Esophagus (tissue), 2 donors: ENCODE measurements around the gene CEMIP. TPM values are rescaled to one million over a fixed set of nuclear protein-coding genes. Genes with fewer than 3 reads are reported as not detected.
A peak's percentile ranks its signal among the peaks of the same experiment; 100 is the strongest.

Source experiments
- H3K27ac ChIP-seq, 2 donors: one replicate each; pipeline ENCODE4 v1.5.1; 2013; ENCODE audit warnings: low read depth in 2 of 2, mild to moderate bottlenecking in 2 of 2, inconsistent platforms in 1 of 2, low read length in 1 of 2, moderate library complexity in 1 of 2
- H3K27me3 ChIP-seq, 2 donors: one replicate each; pipeline ENCODE4 v1.6.1; 2013; ENCODE audit warnings: low read length in 2 of 2, control low read depth in 1 of 2, mild to moderate bottlenecking in 1 of 2; ENCODE audit not compliant: insufficient read depth in 2 of 2, control insufficient read depth in 1 of 2
- H3K36me3 ChIP-seq, 2 donors: one replicate each; pipeline ENCODE4 v1.6.1; 2013; ENCODE audit warnings: low read length in 1 of 2; ENCODE audit not compliant: control insufficient read depth in 2 of 2, insufficient read depth in 2 of 2
- H3K4me1 ChIP-seq, 2 donors: one replicate each; pipeline ENCODE4 v1.6.1; 2013; ENCODE audit warnings: low read length in 1 of 2; ENCODE audit not compliant: control insufficient read depth in 2 of 2, insufficient read depth in 2 of 2
- H3K4me3 ChIP-seq, 2 donors: one replicate each; pipeline ENCODE4 v1.5.1; 2013; ENCODE audit warnings: low read length in 2 of 2, mild to moderate bottlenecking in 2 of 2, low read depth in 1 of 2, moderate library complexity in 1 of 2
- H3K9me3 ChIP-seq, 2 donors: one replicate each; pipeline ENCODE4 v1.6.1; 2013; ENCODE audit warnings: mild to moderate bottlenecking in 2 of 2, low read depth in 1 of 2, low read length in 1 of 2, moderate library complexity in 1 of 2; ENCODE audit not compliant: control insufficient read depth in 2 of 2, insufficient read depth in 1 of 2
- WGBS, 2 donors: extraction: QIAGEN DNeasy Blood & Tissue Kit; methylation state at CpG; one replicate each; pipeline ENCODE4 v1.1.7; 2013; 5-methylcytosine and 5-hydroxymethylcytosine counted together
- polyA plus RNA-seq, 2 donors: library from polyadenylated mRNA; stranded (reverse); fragments of 200-250 nt; gene quantifications; one replicate each; pipeline ENCODE4 v1.2.3, GENCODE V29; 2013
- donor health status: healthy with polysubstance abuse.
- donor health status: Bipolar disorder and iron deficiency.

CEMIP gene
- polyA plus RNA-seq, 2 donors = 2.0 to 2.2 TPM

- Histone ChIP-seq H3K27me3 (no peaks in the 10 kb centered on the region), H3K4me1 (peaks cover 7 to 10% of the 10 kb centered on the region in 2 donors), H3K36me3 (peaks cover 0 to 10% of the 10 kb centered on the region in 2 donors), H3K27ac (peak overlapping the region; percentile 98 to 100), H3K4me3 (peak overlapping the region; percentile 78 to 96), H3K9me3 (peaks cover 0 to 7% of the 10 kb centered on the region in 2 donors)
- 3 to 5% methylated on average over 21 of the region's 21 CpGs for WGBS, 2 donors
Observed at GRCh38 chr15:81000144-81000623, 221.0 kb downstream of the CEMIP start.

DNA sequence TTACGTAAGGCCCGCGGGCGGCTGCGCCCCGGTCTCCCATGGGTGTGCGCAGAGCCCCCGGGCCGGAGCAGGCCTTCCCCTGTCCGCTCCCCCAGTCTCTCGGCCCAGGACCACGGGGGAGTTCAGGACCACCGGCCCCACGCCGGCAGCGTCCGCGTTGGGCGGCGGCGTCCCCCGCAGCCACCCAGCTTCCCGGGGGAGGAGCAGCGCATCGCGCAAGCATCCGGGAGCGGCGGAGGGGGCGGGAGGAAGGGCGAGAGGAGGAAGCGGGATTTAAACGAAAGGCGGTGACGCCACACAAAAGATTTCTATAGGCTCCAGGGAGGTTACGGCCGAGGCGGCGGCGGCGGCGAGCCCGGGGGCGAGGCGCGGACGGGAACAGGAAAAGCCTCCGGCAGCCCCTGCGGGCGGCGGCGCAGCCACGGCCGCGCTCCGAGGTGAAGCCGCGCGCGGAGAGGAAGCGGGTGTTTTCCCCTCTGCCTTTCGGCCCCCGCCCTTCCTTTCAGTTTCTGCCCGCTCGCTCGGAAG is 221.5 kb downstream of the CEMIP start, which contains the start of gene TLNRD1:
TLNRD1 (plus strand) TSS at position 300 of the 528 bp plus-strand sequence. CDS start 1,349 bp downstream, outside the sequence.
- H3K9me3 ChIP-seq = peaks cover 0 to 7% of the 10 kb centered on the region in 2 donors
- H3K4me3 ChIP-seq = peak within 1 kb of the TSS; percentile 78 to 96
- 0 to 1% methylated on average over 66 of the region's 66 CpGs for WGBS, 2 donors
- H3K27me3 ChIP-seq = no peaks in the 10 kb centered on the region
- peaks cover 7 to 10% of the 10 kb centered on the region in 2 donors for H3K4me1 ChIP-seq
- peaks cover 0 to 10% of the 10 kb centered on the region in 2 donors for H3K36me3 ChIP-seq
- peak within 1 kb of the TSS; percentile 98 to 100 for H3K27ac ChIP-seq

Other genes starting within 250 kb of the CEMIP start
- 10 to 100 TPM; 26.6 to 27.3 TPM for gene ABHD17C, start 84.1 kb upstream of the CEMIP start, polyA plus RNA-seq
- 10 to 100 TPM; 11.4 to 14.4 TPM for gene MESD, start 210.4 kb downstream of the CEMIP start, polyA plus RNA-seq
- 1 to 10 TPM; 5.6 to 5.9 TPM for gene TLNRD1, start 221.6 kb downstream of the CEMIP start, polyA plus RNA-seq